SHP77 (cell line): ENCODE measurements around the gene VTI1B.
A peak's percentile ranks its signal among the peaks of the same experiment; 100 is the strongest.

Experiments used
- DNase-seq, 2 experiments: peaks; one replicate each; lab custom pipeline; 2025; lab: John Stamatoyannopoulos, UW

VTI1B gene

GRCh38 chr14:67679006-67679405 is 4.6 kb upstream of the VTI1B start:
- DNase-seq = no peak

GRCh38 chr14:67675219-67675582 is 769 bp upstream of the VTI1B start:
- DNase-seq = no peak

DNA sequence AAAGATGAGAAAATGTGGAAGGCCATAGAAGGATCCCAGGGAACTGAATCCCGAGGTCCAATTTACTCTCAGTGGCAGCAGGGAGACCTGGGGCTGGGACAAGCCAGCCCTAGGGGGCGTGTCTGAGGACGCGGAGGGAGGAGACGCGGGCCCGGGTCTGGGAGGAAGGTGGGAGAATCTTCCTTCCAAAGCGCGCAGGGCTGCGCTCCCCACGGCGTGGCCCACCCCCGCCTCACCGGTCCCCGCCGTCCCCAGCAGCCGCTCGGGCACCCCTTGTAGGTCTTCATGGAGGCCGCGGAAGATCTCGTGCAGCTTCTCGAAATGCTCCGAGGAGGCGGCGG is 323 bp downstream of the VTI1B start:
- DNase-seq = peak; percentile 67 to 72

GRCh38 chr14:67673451-67673850 is 981 bp downstream of the VTI1B start:
- DNase-seq = no peak

DNA sequence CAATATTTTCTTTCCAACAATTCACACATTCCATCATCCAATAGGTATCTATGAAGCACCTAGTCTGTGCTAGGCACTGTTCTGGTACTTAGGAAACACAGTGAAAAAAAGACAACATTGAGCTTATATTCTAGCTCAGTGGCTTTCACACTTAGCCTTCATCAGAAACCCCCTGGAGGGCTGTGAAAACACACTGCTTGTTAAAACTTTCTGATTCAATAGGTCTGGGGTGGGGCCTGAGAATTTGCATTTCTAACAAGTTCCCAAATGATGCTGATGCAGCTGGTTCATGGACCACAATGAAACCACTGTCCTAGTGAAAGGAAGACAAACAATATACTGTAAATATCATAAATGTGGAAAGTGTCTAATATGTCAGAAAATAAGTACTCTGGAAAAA is 5.9 kb downstream of the VTI1B start:
- no peak for DNase-seq

- peak; percentile 24 to 37 for DNase-seq
Observed at GRCh38 chr14:67666750-67667449, 7.5 kb downstream of the VTI1B start.

- DNase-seq = no peak
Observed at GRCh38 chr14:67665868-67666267, 8.6 kb downstream of the VTI1B start.

DNA sequence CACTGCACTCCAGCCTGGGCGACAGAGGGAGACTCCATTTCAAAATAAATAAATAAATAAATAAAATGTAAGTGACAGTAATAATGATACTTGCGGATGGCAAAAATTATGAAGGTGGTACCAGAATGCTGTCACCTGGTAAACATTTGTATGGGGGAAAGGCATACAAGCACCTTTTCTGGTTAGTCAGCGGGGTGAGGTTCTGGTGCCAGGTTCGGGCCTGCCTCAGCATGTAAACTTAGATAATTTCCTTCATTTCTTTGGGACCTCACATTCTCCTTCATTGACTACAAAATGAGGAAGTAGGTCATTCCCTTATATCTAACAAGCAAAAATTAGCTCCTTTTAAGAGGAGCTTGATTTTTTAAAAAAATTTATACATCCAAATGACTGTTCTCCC is 10.8 kb downstream of the VTI1B start:
- DNase-seq = no peak

- no peak for DNase-seq
Observed at GRCh38 chr14:67653651-67654280, 20.7 kb downstream of the VTI1B start.

- no peak for DNase-seq
Observed at GRCh38 chr14:67652189-67652588, 22.2 kb downstream of the VTI1B start.

GRCh38 chr14:67650694-67651093 is 23.7 kb downstream of the VTI1B start:
- DNase-seq = no peak

DNA sequence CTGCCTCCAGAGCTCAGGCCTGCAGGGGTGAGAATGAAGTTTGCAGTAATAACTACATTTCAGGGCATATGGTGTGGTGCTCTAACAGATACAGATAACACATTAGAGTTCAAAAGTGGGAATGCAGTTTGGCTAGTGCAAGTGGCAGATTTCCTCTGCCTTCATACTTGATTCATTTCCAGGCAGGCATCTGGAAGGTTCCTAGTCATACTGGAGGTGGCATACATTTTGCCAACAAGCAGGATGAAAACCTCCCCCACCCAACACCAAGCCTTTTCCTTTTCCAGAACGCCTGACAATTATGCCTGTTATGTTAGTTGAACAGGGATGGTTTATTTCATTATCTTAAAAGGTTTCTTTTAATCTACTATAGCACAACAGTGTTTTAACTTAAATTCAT is 24.3 kb downstream of the VTI1B start:
- no peak for DNase-seq

- no peak for DNase-seq
Observed at GRCh38 chr14:67646131-67646530, 28.3 kb downstream of the VTI1B start.

GRCh38 chr14:67645414-67645813 is 29.0 kb downstream of the VTI1B start:
- DNase-seq = no peak

DNA sequence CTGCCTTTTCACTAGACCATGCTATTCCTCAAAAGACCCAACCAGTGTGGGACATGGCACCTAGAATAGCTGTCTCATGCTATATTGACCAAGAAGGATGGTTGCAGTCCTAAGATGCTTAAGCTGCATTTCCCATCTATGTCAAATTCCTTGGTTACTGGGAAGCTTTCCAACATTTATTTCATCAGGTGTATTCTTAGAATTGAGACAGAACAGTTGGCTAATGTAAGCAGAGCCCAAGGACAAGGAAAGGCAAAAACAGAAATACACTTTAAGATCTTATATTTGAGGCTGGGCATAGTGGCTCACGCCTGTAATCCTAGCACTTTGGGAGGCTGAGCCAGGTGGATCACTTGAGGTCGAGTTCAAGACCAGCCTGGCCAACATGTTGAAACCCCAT is 30.0 kb downstream of the VTI1B start:
- DNase-seq = no peak

GRCh38 chr14:67643713-67644112 is 30.7 kb downstream of the VTI1B start:
- DNase-seq = no peak

DNA sequence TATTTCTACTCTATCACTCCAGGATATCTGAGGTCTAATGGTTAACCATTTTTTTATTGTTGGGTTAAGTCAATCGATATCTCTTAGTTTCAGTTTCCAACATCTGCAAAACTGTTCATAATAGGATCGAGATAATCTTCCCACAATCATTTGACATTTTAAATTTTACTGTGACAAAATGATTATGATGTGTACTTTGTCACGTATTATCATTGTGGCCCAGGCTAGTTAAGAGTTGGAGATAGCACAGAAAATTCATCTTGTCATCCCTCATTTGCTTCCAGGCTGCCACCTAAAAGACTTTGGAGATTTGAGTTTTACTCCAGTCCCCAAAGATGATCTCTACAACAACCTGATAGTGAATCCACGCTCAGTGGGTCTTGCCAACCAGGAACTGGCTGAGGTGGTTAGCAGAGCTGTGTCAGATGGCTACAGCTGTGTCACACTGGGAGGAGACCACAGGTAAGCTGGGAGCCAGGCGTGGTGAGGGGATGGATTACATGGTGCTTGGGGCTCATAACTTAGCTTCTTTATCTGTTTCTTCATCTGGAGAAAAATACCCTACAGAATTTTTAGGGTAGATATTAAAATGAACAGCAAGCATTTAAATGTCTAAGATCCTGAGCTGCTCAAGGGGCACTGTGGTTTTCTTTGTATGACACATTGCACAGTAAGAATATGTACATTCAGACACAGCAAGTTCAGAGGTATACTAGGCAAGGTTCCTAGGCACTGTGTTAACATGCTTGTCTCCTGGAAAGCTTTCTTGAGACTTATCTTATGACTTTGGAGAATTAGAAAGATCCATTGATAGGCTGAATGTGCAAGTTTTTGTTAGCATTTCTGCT is 32.3 kb downstream of the VTI1B start:
- no peak for DNase-seq

DNA sequence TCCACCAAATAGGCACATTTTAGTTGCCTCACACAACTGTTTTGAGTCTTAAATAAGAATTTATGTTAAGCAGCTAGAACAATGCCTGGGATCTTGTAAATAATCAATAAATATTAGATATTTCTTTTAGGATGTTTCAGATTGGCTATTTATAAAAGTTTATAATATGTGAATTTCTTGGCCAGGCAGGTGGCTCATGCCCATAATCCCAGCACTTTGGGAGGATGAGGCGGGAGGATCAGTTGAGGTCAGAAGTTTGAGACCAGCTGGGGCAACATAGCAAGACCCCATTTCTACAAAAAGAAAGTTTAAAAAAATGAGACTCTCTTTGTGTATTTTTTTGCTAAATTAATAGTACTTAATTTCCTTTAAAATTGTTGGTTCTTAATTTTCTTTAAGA is 33.0 kb downstream of the VTI1B start:
- no peak for DNase-seq

- DNase-seq = no peak
Observed at GRCh38 chr14:67638642-67639041, 35.8 kb downstream of the VTI1B start.

- DNase-seq = no peak
Observed at GRCh38 chr14:67636361-67636919, 38.0 kb downstream of the VTI1B start.

DNA sequence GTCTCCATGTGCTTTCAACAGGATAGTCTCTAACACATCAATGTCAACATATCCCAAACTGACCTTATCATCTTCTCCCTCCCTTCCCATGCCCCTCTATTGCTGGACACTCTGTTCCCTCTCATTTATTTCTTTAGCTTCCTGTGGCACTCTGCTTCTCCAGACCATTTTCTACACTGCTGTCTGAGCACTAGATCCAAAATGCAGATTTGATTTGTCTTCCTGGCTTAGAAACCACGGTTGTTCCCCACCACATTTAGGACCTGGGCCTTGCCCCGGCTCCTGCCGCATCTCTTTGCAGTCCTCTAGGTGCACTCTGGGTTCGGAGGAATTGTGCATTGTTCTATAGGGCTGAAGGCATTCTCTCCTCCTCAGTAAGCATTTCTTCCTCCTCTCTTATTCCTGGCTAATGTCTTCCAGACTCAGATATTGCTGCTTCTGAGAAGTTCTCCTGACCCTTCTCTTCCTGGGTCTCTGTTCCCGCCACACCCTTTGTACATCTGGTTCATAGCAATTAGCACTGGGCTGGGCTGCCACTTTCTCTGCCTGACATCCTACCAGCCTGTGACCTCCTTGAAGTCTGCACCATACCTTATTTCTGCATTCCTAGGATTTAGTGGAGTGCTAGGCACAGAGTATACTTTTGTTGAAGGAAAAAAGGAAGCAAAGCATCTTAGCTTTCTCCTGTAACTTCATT is 40.8 kb downstream of the VTI1B start:
- no peak for DNase-seq

- no peak for DNase-seq
Observed at GRCh38 chr14:67630938-67631337, 43.5 kb downstream of the VTI1B start.
